Activated CD8-positive, alpha-beta memory T cell treated with anti-CD3 and anti-CD28 coated beads for 36 hours (primary cell): ENCODE results near the gene PGAP3. TPM values are rescaled to one million over a fixed set of nuclear protein-coding genes. Genes with fewer than 3 reads are reported as not detected.

Source experiments
- CTCF ChIA-PET: fragments of 350-600 bp; sonication (Branson Sonifier 250); formaldehyde crosslinking; loops from one replicate; lab custom pipeline; 2021; ENCODE audit warnings: antibody characterized with exemption; lab: Charles Lee
- POLR2A ChIA-PET: fragments of 350-600 bp; sonication (Branson Sonifier 250); formaldehyde crosslinking; loops from one replicate; lab custom pipeline; 2021; ENCODE audit warnings: antibody characterized with exemption; lab: Charles Lee
- total RNA-seq, 2 experiments: library from RNA; stranded (reverse); gene quantifications; one replicate each; pipeline ENCODE4 v1.2.3, GENCODE V29; 2021

Gene PGAP3
- total RNA-seq, 2 experiments from 2014 or later, result 6.6 to 8.6 TPM

DNA sequence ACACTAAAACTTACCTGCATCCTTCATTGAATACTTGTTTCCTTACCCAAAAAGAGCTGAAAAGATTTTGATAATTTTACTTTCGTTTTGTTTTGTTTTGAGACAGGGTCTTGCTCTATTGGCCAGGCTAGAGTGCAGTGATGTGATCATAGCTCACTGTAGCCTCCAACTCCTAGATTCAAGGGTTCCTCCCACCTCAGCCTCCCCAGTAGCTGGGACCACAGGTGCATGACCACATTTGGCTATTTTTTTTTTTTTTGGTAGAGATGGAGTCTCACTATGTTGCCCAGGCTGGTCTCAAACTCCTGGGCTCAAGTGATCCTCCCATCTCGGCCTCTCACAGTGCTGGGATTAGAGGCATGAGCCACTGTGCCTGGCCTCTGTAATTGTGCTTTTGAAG, 32.8 kb downstream of the PGAP3 start:
- ChIA-PET CTCF (interaction anchor here (0.6 to 3.7 kb wide), 8 partner anchors 9 to 327 kb away, joined by 3 to 26 read pairs (median 9); partner anchors contain the start of gene MIEN1), POLR2A (no interaction called here)

DNA sequence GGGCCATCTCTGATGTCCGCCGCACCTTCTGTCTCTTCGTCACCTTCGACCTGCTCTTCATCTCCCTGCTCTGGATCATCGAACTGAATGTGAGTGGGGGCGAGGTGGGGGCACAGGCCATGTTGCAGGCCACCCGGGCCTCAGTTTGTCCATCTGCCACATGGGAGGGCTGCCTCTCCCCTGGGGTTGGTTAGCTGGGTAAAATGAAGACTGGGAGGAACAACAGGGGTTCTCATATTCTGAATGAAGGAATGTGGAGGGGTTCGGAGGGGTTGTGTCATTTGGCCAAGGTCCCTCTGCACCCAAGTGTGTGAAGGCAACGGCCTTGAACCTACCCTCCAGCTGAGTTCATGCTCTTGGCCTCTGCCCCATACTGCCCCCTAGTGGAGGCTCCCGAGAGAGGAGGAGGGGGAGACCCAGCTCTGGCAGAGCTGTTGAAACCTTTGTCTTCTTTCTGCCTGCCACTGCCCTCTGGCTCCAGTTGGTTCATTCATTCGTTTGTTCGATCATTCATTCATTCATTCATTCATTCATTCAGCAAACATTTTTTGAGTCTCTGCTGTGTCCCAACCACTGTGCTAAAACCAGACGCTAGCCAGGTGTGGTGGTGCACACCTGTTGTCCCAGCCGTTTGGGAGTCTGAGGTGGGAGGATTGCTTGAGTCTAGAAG, 34.1 kb downstream of the PGAP3 start:
- POLR2A ChIA-PET, result interaction anchor here (0.5 to 1.0 kb wide), 2 partner anchors 29 to 103 kb away, joined by 3 to 4 read pairs; no protein-coding TSS in a partner anchor

GRCh38 chr17:39653316-39653661, 34.6 kb downstream of the PGAP3 start:
- CTCF ChIA-PET, result interaction anchor here (0.6 to 3.7 kb wide), 22 partner anchors 8 to 1952 kb away, joined by 3 to 26 read pairs (median 4); partner anchors contain the start of genes MIEN1 and PGAP3
- POLR2A ChIA-PET, result interaction anchor here (0.5 to 1.0 kb wide), 3 partner anchors 29 to 103 kb away, joined by 3 to 4 read pairs (median 3); no protein-coding TSS in a partner anchor

More for the DNA sequence above, 34.1 kb downstream of the PGAP3 start:
- CTCF ChIA-PET, result interaction anchor here (0.6 to 3.7 kb wide), 25 partner anchors 9 to 1953 kb away, joined by 3 to 26 read pairs (median 4); partner anchors contain the start of genes MIEN1 and PGAP3

GRCh38 chr17:39652587-39653315, 35.1 kb downstream of the PGAP3 start:
- POLR2A ChIA-PET, result interaction anchor here (0.7 kb wide), 1 partner anchor 30 kb away, joined by 3 read pairs; no protein-coding TSS in a partner anchor
- CTCF ChIA-PET, result interaction anchor here (0.6 to 3.7 kb wide), 13 partner anchors 8 to 1952 kb away, joined by 3 to 26 read pairs (median 6); partner anchors contain the start of gene MIEN1

DNA sequence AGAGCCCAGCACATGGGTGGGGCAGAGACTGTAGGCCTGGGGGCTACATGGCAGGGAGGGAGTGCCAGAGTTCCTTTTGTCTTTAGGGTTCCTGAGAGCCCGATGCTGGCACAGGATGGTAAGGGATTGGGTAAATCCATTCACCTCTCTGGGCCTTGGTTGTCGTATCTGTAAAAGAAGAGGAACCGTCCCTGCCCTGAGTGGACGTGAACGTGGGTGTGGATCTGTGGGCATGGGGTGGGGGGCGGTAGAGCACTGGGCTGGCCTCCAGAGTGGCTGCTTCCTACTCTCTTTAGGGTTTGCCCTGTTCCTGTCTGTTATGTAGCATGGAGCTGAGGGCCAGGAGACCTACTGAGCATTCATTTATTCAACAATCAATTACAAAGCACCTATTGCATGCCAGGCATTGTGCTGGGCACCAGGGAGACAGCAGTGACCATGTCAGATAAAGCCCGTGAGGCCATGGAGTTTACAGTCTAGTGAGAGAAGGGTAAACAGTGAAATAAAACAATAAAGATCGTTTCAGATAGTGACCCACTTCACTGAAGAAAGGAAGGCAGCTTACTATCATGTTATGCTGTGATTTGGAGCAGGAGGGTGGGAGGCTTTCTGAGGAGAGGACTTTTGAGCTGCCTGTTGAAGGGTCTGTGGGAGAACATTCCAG, 35.8 kb downstream of the PGAP3 start:
- ChIA-PET CTCF (interaction anchor here (1.0 to 3.7 kb wide), 8 partner anchors 13 to 79 kb away, joined by 3 to 26 read pairs (median 9); partner anchors contain the start of gene MIEN1), POLR2A (no interaction called here)

- CTCF ChIA-PET, result interaction anchor here (1.5 kb wide), 1 partner anchor 17 kb away, joined by 3 read pairs; no protein-coding TSS in a partner anchor
- POLR2A ChIA-PET, result no interaction called here
These were observed 37.7 kb downstream of the PGAP3 start for GRCh38 chr17:39650121-39650579.

DNA sequence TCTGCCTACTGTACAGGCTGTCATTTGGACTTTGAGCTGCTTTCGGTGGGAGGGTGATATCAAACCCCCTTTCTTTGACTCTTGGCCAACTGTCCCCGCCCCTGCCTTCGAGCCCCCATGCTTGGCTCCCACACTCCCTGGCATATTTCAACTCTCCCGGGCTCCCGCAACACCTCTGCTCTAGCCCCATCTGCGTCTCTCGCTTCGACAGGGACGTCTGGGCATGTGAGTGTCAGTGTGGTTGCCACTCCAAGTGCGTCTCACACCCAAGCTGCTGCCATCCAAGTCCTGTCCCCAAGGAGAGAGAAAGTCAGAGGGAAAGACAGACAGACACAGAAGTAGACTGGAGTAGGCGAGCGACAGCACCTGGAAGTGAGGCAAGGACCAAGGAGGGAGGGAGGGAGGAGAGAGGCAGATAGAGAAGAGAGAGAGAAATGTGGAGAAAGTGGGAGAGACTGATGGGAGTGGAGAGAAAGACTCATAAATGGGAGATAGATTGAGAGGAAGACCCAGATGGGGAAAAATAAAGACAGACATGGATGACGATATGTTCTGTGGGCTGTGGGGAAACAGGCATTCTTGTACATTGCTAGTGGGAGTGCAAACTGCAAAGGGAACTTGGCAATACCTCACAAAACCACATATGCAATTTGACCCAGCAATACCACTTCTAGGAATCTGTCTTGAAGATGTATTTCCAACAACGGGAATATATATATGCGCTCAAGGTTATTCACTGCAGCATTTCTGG, 39.1 kb downstream of the PGAP3 start:
- ChIA-PET POLR2A (no interaction called here), CTCF (interaction anchor here (0.7 to 0.8 kb wide), 2 partner anchors 26 to 27 kb away, joined by 3 read pairs; no protein-coding TSS in a partner anchor)

DNA sequence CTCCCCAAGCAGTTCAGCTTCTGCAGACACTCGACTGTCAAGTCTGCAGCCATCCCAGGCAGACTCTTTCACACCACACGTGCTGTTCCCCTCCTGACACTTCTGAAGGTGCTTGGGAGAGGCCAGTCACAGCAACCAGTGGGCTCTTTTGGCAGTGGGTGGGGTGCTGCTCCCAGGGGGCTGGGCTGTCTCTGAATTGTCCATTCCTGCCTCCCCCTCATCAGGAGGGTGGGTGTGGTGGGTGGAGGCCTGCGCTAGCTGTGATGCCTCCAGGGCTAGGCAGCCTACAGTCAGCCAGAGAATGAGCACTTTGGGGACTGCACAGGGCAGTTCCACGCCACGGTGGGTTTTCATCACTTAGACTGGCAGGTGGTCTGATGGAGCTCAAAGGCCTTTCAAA, 40.6 kb downstream of the PGAP3 start:
- CTCF ChIA-PET, result interaction anchor here (0.8 to 1.4 kb wide), 2 partner anchors 24 to 33 kb away, joined by 3 to 4 read pairs; no protein-coding TSS in a partner anchor
- POLR2A ChIA-PET, result no interaction called here

DNA sequence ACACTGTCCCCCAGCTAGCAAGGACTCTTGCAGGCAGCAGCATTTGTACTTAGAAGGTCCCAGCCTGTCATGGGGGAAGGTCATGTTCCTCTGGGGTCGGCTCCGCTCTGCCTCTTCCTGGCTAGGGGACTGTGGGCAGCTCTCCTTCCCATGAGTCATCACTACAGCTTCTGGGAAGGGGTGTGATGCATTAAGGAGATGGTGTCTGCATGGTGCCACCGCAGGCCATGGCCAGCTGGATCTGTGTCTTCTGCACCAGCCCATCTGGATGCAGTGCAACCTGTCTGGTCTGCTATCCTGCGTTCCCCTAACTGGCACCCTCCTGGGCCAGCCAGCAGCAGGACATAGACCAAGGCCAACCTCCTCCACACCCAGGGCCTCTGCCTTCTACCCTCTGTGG, 44.6 kb downstream of the PGAP3 start:
- CTCF ChIA-PET, result interaction anchor here (0.9 to 3.2 kb wide), 4 partner anchors 9 to 25 kb away, joined by 3 to 14 read pairs (median 4); no protein-coding TSS in a partner anchor
- POLR2A ChIA-PET, result no interaction called here

DNA sequence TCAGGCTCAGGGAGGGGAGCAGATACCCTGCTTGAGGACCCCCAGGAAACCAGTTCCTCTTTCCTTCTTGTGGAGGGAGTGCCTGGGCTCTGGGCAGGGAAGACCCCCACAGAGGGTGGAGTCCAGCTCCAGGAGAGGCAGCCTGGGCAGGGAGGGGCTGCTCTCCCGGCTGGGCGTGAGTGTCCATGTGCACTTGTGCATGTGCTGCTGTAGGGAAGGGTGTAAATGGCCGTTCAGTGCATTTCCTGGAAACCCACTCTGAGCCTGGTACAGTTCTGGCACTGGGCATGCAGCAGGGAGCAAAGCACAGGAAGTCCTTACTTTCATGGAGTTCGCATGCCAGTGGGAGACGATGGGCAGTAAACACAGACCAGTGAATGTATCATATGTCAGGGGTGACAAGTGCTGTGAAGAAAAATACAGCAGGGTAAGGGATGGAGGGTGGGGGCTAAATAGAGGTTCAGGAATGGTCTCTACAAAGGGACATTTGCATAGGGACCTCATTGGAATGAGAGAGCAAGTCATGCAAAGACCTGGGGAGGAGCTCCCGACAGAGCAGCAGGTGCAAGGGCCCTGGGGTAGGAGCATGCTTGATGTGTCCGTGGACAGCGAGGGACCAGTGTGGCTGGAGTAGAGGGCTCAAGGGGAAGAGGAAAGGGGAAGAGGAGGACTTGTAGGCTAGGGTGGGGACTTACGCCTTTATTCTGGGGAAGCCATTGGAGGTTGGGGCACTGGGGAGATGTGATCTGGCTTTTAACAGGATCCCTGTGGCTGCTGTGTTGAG, 45.4 kb downstream of the PGAP3 start:
- POLR2A ChIA-PET, result no interaction called here

DNA sequence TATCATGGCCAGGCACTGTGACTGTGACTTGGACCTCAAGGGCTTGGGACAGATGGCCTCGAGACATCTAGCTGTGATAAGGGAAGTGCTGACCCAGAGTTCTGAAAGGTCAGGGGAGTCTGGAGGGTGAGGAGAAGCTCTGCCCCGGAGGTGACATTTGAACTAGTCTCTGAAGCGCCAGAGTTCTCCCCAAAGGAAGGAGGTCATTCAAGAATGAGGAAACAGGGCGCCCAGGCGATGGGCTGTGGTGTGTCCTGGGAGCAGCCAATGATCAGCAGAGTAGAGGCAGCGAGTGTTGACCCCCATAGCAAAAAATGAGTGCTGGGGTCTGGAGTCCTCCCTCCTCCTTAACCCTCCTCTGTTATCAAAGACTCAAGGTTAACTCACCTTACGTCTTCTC, 46.0 kb downstream of the PGAP3 start:
- ChIA-PET POLR2A (no interaction called here), CTCF (interaction anchor here (0.5 kb wide), 1 partner anchor 657 kb away, joined by 4 read pairs; no protein-coding TSS in a partner anchor)

More for the DNA sequence above, 45.4 kb downstream of the PGAP3 start:
- CTCF ChIA-PET, result interaction anchor here (1.0 to 1.7 kb wide), 2 partner anchors 19 to 21 kb away, joined by 3 to 6 read pairs; no protein-coding TSS in a partner anchor

DNA sequence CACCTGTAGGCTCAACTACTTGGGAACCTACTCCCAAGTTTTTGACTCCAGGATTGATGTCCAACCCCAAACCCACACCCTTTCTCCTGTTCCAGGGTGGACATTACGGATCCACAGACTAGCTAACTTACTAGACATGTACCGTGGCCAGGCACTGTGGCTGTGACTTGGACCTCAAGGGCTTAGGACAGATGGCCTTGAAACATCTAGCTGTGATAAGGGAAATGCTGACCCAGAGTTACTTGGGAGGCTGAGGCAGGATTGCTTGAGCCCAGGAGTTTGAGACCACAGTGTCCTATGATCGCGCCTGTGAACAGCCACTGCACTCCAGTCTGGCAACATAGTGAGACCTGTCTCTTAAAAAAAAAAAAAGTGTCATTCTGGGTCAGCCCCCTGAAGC, 46.8 kb downstream of the PGAP3 start:
- CTCF ChIA-PET, result interaction anchor here (0.7 to 1.6 kb wide), 2 partner anchors 18 to 23 kb away, joined by 3 read pairs; no protein-coding TSS in a partner anchor
- POLR2A ChIA-PET, result no interaction called here

GRCh38 chr17:39640591-39641031, 47.2 kb downstream of the PGAP3 start:
- ChIA-PET POLR2A (no interaction called here), CTCF (interaction anchor here (1.6 to 3.7 kb wide), 3 partner anchors 13 to 22 kb away, joined by 3 to 16 read pairs (median 14); no protein-coding TSS in a partner anchor)

DNA sequence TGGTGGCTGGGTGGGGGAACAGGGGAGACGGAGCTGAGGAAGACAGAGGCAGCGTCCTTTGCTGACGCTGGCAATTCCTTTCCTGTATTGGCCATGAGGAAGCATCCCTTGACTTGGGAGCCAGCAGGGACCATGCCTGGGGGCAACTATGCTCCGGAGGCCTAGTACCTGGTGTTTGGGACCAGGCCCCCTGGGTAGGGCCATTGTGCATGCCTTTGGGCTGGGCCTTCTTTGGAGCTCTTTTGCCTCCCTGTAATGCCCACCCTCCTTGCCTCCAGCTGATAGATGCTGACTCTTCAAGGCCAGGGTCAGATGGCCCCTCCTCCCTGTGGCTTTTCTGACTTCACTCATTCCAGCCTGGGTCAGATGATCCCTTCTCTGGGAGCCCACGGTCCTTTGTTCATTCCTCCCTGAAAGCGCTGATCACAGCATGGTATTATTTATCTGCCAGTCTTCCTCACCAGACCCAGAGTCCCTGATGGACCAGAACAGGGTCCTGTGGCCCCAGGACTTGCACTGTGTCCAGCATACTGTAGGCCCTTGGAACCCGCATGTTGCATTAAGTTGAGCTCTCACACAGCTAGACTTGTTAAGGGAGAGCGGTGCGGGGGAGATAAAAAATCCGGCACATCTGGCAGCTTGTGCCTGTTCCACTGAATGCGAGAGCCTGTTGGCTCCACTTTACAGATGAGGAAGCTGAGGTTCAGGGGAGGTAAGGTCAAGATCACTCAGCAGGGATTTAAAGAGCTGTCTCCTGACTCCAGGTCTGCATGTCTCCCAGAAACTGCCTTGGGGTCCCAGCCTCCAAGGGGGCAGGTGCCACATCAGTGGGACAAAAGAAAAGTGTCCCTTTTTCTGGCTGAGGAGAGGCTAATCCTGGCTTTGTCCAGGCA, 48.0 kb downstream of the PGAP3 start:
- ChIA-PET POLR2A (no interaction called here), CTCF (interaction anchor here (1.6 to 3.7 kb wide), 3 partner anchors 14 to 21 kb away, joined by 3 to 16 read pairs (median 14); no protein-coding TSS in a partner anchor)

DNA sequence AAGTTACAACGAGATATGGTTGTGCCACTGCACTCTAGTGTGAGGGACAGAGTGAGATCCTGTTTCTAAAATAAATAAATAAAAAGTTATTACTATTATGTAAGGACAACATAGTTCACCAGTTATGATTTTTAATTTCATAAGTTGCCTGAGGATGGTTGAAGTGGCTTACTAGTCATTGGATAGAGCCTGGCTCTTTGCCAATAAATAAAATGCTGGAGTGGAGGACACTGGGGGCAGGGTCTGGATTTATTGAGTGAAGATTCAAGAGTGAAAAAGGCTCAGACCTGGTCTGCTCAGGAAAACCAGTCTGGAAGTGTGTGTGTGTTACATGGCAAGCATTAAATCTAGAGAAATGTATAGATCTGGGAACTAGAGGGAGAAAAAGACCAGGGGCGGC, 48.8 kb downstream of the PGAP3 start:
- ChIA-PET POLR2A (no interaction called here), CTCF (interaction anchor here (1.2 to 3.7 kb wide), 3 partner anchors 10 to 17 kb away, joined by 4 to 16 read pairs (median 14); no protein-coding TSS in a partner anchor)

DNA sequence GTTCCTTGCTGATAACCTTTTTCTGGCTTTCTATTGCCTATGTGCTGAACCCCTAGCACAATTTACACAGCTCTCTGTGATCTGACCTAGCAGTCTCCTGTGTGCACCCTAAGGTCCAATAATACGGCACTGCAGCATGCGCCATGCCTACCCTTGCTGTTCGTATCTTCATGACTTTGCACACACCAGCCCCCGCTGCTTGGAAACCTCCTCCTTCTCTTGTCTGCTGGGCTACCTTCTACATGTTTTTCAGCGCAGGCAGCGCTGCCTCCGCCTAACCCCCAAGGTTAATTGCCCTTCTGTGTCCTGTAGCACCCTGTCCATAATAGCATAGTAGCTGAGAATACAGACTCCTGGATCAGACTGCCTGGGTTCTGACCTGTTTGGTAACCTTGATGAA, 49.5 kb downstream of the PGAP3 start:
- ChIA-PET CTCF (interaction anchor here (0.9 to 3.7 kb wide), 6 partner anchors 10 to 19 kb away, joined by 4 to 16 read pairs (median 8); no protein-coding TSS in a partner anchor), POLR2A (interaction anchor here (0.5 to 0.9 kb wide), 2 partner anchors 49 to 136 kb away, joined by 4 to 5 read pairs; partner anchors contain the start of gene PGAP3)
